Hematopoietic multipotent progenitor cell treated with erythropoietin and hydrocortisone succinate and interleukin-3 and kit ligand, for 17 days (in vitro differentiated cells): Measurements from ENCODE around the gene TMSB4X.
"Not testable (repeated sequence)": the region's sequence is repeated elsewhere in the genome, so short reads cannot be mapped to it uniquely, and the experiment has no call there.

ENCODE experiments used
- DNase-seq: peaks from one replicate; pipeline ENCODE4 v3.0.0-alpha.2; 2015; ENCODE audit warnings: low spot score

TMSB4X gene

GRCh38 chrX:12997906-12998687 is 23.2 kb downstream of the TMSB4X start:
- no peak for DNase-seq

GRCh38 chrX:12999422-12999821 is 24.5 kb downstream of the TMSB4X start:
- no peak for DNase-seq

- DNase-seq, result no peak
Observed at GRCh38 chrX:13000301-13000811, 25.4 kb downstream of the TMSB4X start.

GRCh38 chrX:13001097-13001496 is 26.2 kb downstream of the TMSB4X start:
- DNase-seq, result no peak

- DNase-seq, result no peak
Observed at GRCh38 chrX:13001961-13002671, 27.2 kb downstream of the TMSB4X start.

GRCh38 chrX:13005661-13006473 is 31.0 kb downstream of the TMSB4X start:
- DNase-seq, result no peak

- no peak for DNase-seq
Observed at GRCh38 chrX:13007519-13008188, 32.7 kb downstream of the TMSB4X start.

GRCh38 chrX:13008189-13008533 is 33.3 kb downstream of the TMSB4X start:
- DNase-seq, result no peak

- no peak for DNase-seq
Observed at GRCh38 chrX:13008851-13009250, 33.9 kb downstream of the TMSB4X start.

GRCh38 chrX:13009273-13009672 is 34.4 kb downstream of the TMSB4X start:
- DNase-seq, result no peak

GRCh38 chrX:13009844-13010243 is 34.9 kb downstream of the TMSB4X start:
- no peak for DNase-seq

- DNase-seq, result no peak
Observed at GRCh38 chrX:13010546-13010945, 35.6 kb downstream of the TMSB4X start.

- no peak for DNase-seq
Observed at GRCh38 chrX:13013363-13014110, 38.6 kb downstream of the TMSB4X start.

GRCh38 chrX:13014111-13015096 is 39.5 kb downstream of the TMSB4X start:
- no peak for DNase-seq

GRCh38 chrX:13015536-13016236 is 40.8 kb downstream of the TMSB4X start:
- no peak for DNase-seq

- DNase-seq, result not testable (repeated sequence)
Observed at GRCh38 chrX:13016731-13017130, 41.8 kb downstream of the TMSB4X start.

- DNase-seq, result no peak
Observed at GRCh38 chrX:13022926-13023325, 48.0 kb downstream of the TMSB4X start.

GRCh38 chrX:13023567-13023966 is 48.7 kb downstream of the TMSB4X start:
- DNase-seq, result no peak

- DNase-seq, result no peak
Observed at GRCh38 chrX:13023979-13024378, 49.1 kb downstream of the TMSB4X start.
